Suprapubic skin (tissue), 3 donors: Measurements from ENCODE around the gene MCOLN3.

Source experiments
- POLR2AphosphoS5 ChIP-seq, 3 donors: sonication (generic); formaldehyde crosslinking; IDR thresholded peaks; one replicate each; pipeline ENCODE4 v1.6.1; 2017; ENCODE audit warnings: antibody characterized with exemption in 3 of 3
- TF ChIP-seq, protein P1 (sequence below), 2 donors: fragments of 200-600 bp in 1 of 2; fragments of 450-650 bp in 1 of 2; sonication (generic) in 1 of 2; IDR thresholded peaks; one replicate each; pipeline ENCODE4 v1.5.1; 2016 to 2019; ENCODE audit warnings: antibody characterized with exemption in 2 of 2, mild to moderate bottlenecking in 1 of 2, moderate library complexity in 1 of 2

GRCh38 chr1:85078903-85079302 is 30.6 kb upstream of the MCOLN3 start:
- TF ChIP-seq, protein P1, sequence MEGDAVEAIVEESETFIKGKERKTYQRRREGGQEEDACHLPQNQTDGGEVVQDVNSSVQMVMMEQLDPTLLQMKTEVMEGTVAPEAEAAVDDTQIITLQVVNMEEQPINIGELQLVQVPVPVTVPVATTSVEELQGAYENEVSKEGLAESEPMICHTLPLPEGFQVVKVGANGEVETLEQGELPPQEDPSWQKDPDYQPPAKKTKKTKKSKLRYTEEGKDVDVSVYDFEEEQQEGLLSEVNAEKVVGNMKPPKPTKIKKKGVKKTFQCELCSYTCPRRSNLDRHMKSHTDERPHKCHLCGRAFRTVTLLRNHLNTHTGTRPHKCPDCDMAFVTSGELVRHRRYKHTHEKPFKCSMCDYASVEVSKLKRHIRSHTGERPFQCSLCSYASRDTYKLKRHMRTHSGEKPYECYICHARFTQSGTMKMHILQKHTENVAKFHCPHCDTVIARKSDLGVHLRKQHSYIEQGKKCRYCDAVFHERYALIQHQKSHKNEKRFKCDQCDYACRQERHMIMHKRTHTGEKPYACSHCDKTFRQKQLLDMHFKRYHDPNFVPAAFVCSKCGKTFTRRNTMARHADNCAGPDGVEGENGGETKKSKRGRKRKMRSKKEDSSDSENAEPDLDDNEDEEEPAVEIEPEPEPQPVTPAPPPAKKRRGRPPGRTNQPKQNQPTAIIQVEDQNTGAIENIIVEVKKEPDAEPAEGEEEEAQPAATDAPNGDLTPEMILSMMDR (IDR thresholded peaks at IDR 0.05), result no peak
- no peak for TF ChIP-seq POLR2AphosphoS5 (IDR thresholded peaks at IDR 0.05)
